Memory B cell (primary cell): ENCODE data around the gene EXOC1L.

ENCODE experiments used
- ATAC-seq: fragments of 150-1000 bp; cut with Tn5 transposase; 2 replicates; pipeline ENCODE4 v1.10.0; 2021; ENCODE audit warnings: low read depth, mild to moderate bottlenecking, moderate library complexity
- DNase-seq, 2 donors: peaks; one replicate each; pipeline ENCODE4 v3.0.0; 2022; ENCODE audit warnings: low spot score in 2 of 2
- H3K27ac Mint-ChIP-seq: one replicate; pipeline ENCODE4 v1.8.0; 2022; ENCODE audit warnings: mild to moderate bottlenecking, moderate library complexity, mixed read lengths
- H3K27me3 Mint-ChIP-seq: one replicate; pipeline ENCODE4 v1.8.0; 2022; ENCODE audit warnings: mixed read lengths
- H3K36me3 Mint-ChIP-seq: one replicate; pipeline ENCODE4 v1.8.0; 2022; ENCODE audit warnings: mild to moderate bottlenecking, mixed read lengths
- H3K4me1 Mint-ChIP-seq: one replicate; pipeline ENCODE4 v1.8.0; 2022; ENCODE audit warnings: mixed read lengths
- H3K4me3 Mint-ChIP-seq: one replicate; pipeline ENCODE4 v1.8.0; 2022; ENCODE audit warnings: mild to moderate bottlenecking, moderate library complexity, mixed read lengths
- H3K9me3 Mint-ChIP-seq: one replicate; pipeline ENCODE4 v1.8.0; 2022; ENCODE audit warnings: mixed read lengths

The EXOC1L gene

GRCh38 chr4:55879224-55879623 is 59.6 kb downstream of the EXOC1L start:
- no peaks in the 10 kb centered on the region for H3K4me1 Mint-ChIP-seq
- no peaks in the 10 kb centered on the region for H3K27me3 Mint-ChIP-seq
- DNase-seq (no peak), ATAC-seq (no peak)
- no peaks in the 10 kb centered on the region for H3K9me3 Mint-ChIP-seq
- H3K36me3 Mint-ChIP-seq = peaks cover 32% of the 10 kb centered on the region
- no peak overlapping the region for H3K27ac Mint-ChIP-seq
- no peak overlapping the region for H3K4me3 Mint-ChIP-seq

- H3K27ac Mint-ChIP-seq = no peak overlapping the region
- H3K27me3 Mint-ChIP-seq = no peaks in the 10 kb centered on the region
- no peaks in the 10 kb centered on the region for H3K9me3 Mint-ChIP-seq
- ATAC-seq = no peak
- DNase-seq = no peak
- no peaks in the 10 kb centered on the region for H3K4me1 Mint-ChIP-seq
- H3K36me3 Mint-ChIP-seq = peaks cover 31% of the 10 kb centered on the region
- H3K4me3 Mint-ChIP-seq = no peak overlapping the region
These were observed 61.2 kb downstream of the EXOC1L start for GRCh38 chr4:55880652-55881280.

GRCh38 chr4:55884093-55884850 is 64.7 kb downstream of the EXOC1L start:
- no peak for DNase-seq
- Mint-ChIP-seq H3K4me3 (no peak overlapping the region), H3K36me3 (peaks cover 18% of the 10 kb centered on the region), H3K4me1 (no peaks in the 10 kb centered on the region), H3K27me3 (no peaks in the 10 kb centered on the region), H3K9me3 (no peaks in the 10 kb centered on the region), H3K27ac (no peak overlapping the region)
- no peak for ATAC-seq

GRCh38 chr4:55884851-55885219 is 65.2 kb downstream of the EXOC1L start:
- Mint-ChIP-seq H3K4me3 (no peak overlapping the region), H3K27me3 (no peaks in the 10 kb centered on the region), H3K9me3 (no peaks in the 10 kb centered on the region), H3K4me1 (no peaks in the 10 kb centered on the region), H3K27ac (no peak overlapping the region), H3K36me3 (peaks cover 18% of the 10 kb centered on the region)
- DNase-seq (no peak), ATAC-seq (no peak)
